HL-60 (cell line): ENCODE measurements around the gene MYORG.

Experiments used
- GABPA ChIP-seq: IDR thresholded peaks from 2 replicates; pipeline ENCODE4 v1.6.1; 2012; ENCODE audit warnings: low read depth
- POLR2AphosphoS5 ChIP-seq: IDR thresholded peaks from 2 replicates; pipeline ENCODE4 v1.6.1; 2012; ENCODE audit warnings: low read depth
- SPI1 ChIP-seq: IDR thresholded peaks from 2 replicates; pipeline ENCODE4 v1.6.1; 2012; ENCODE audit warnings: low read depth, mild to moderate bottlenecking, borderline replicate concordance
- TF ChIP-seq, protein P1 (sequence below): IDR thresholded peaks from one replicate; pipeline ENCODE4 v1.5.1; 2011; ENCODE audit warnings: low read length, control low read depth, inconsistent platforms; ENCODE audit not compliant: insufficient read depth

DNA sequence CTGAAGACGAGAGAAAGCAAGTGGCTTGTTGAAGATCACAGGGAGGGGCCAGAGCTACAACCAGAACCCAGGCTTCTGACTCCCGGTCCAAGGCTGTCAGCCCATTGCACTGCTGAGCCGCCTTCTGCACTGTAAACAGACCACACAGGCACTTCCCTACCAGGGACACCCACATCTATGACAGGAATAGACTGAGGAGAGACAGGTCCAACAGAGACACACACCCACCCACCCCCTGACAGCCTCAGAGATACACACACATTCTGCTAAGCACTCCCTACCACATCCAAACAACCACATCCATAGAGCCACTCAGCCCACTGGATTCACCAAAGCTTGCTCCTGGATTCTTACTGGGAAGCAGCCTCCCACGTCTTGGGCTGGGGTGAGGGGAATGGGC is 23.0 kb upstream of the MYORG start:
- TF ChIP-seq SPI1 (no peak), POLR2AphosphoS5 (no peak), GABPA (no peak)
- TF ChIP-seq, protein P1, sequence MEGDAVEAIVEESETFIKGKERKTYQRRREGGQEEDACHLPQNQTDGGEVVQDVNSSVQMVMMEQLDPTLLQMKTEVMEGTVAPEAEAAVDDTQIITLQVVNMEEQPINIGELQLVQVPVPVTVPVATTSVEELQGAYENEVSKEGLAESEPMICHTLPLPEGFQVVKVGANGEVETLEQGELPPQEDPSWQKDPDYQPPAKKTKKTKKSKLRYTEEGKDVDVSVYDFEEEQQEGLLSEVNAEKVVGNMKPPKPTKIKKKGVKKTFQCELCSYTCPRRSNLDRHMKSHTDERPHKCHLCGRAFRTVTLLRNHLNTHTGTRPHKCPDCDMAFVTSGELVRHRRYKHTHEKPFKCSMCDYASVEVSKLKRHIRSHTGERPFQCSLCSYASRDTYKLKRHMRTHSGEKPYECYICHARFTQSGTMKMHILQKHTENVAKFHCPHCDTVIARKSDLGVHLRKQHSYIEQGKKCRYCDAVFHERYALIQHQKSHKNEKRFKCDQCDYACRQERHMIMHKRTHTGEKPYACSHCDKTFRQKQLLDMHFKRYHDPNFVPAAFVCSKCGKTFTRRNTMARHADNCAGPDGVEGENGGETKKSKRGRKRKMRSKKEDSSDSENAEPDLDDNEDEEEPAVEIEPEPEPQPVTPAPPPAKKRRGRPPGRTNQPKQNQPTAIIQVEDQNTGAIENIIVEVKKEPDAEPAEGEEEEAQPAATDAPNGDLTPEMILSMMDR: no peak
